Naive thymus-derived CD8-positive, alpha-beta T cell (primary cell): Measurements from ENCODE around the gene TRPC4. TPM values are rescaled to one million over a fixed set of nuclear protein-coding genes. Genes with fewer than 3 reads are reported as not detected.
"Not testable (repeated sequence)": the region's sequence is repeated elsewhere in the genome, so short reads cannot be mapped to it uniquely, and the experiment has no call there.

Source experiments
- ATAC-seq, 2 donors: fragments of 150-1000 bp; cut with Tn5 transposase in 1 of 2; sonication (Bioruptor Pico), chemical (Tn5 transposase) in 1 of 2; 1 replicate in 1 of 2; 2 replicates in 1 of 2; pipeline ENCODE4 v1.10.0; 2021; ENCODE audit warnings: mild to moderate bottlenecking in 2 of 2, moderate library complexity in 2 of 2
- POLR2A ChIA-PET: fragments of 350-600 bp; sonication (Branson Sonifier 250); formaldehyde crosslinking; loops from one replicate; lab custom pipeline; 2021; ENCODE audit warnings: antibody characterized with exemption; lab: Charles Lee
- DNase-seq, 10 donors: peaks; one replicate each; pipeline versions ENCODE4 v3.0.0 to v3.0.0-alpha.2; 2020 to 2022
- H3K27ac Mint-ChIP-seq, 10 donors: one replicate each; pipeline ENCODE4 v1.8.0; 2020 to 2022; ENCODE audit warnings: mild to moderate bottlenecking in 10 of 10, mixed read lengths in 10 of 10, moderate library complexity in 4 of 10, inconsistent platforms in 1 of 10
- H3K27me3 Mint-ChIP-seq, 5 donors: one replicate each; pipeline ENCODE4 v1.8.0; 2021 to 2022; ENCODE audit warnings: mixed read lengths in 5 of 5
- H3K36me3 Mint-ChIP-seq, 3 donors: one replicate each; pipeline ENCODE4 v1.8.0; 2020 to 2022; ENCODE audit warnings: mixed read lengths in 3 of 3, mild to moderate bottlenecking in 2 of 3, inconsistent platforms in 1 of 3
- H3K4me1 Mint-ChIP-seq, 4 donors: one replicate each; pipeline ENCODE4 v1.8.0; 2021 to 2022; ENCODE audit warnings: mixed read lengths in 4 of 4
- H3K4me3 Mint-ChIP-seq, 10 donors: one replicate each; pipeline ENCODE4 v1.8.0; 2020 to 2022; ENCODE audit warnings: mild to moderate bottlenecking in 10 of 10, mixed read lengths in 10 of 10, moderate library complexity in 6 of 10, inconsistent platforms in 1 of 10
- H3K9me3 Mint-ChIP-seq, 9 donors: one replicate each; pipeline ENCODE4 v1.8.0; 2020 to 2022; ENCODE audit warnings: mixed read lengths in 9 of 9, mild to moderate bottlenecking in 3 of 9, inconsistent platforms in 1 of 9, moderate library complexity in 1 of 9
- polyA plus RNA-seq, 3 donors: library from polyadenylated mRNA; unstranded; fragments of 300-500 nt; fragmentation: Illumina TruSeq; gene quantifications; one replicate each; pipeline ENCODE4 v1.2.3, GENCODE V29; 2021
- total RNA-seq, 8 experiments: library from RNA in 2 of 8; stranded (reverse) in 2 of 8; gene quantifications; one replicate each; pipeline ENCODE4 v1.2.3 and lab custom pipeline; 2021 to 2026

TRPC4 gene
- total and polyA plus RNA-seq, 5 experiments from 2014 or later, result not detected

- Mint-ChIP-seq H3K9me3 (peaks cover 0 to 4% (median 0%) of the 10 kb centered on the region in 9 donors), H3K27me3 (no peaks in the 10 kb centered on the region), H3K4me1 (no peaks in the 10 kb centered on the region), H3K36me3 (no peaks in the 10 kb centered on the region), H3K4me3 (no peak overlapping the region), H3K27ac (no peak overlapping the region)
- no peak for DNase-seq
- POLR2A ChIA-PET, result no interaction called here
- no peak for ATAC-seq
Observed at GRCh38 chr13:37599519-37599918, 270.1 kb downstream of the TRPC4 start.

GRCh38 chr13:37598597-37598996 is 271.0 kb downstream of the TRPC4 start, which contains the start of gene POSTN:
POSTN (minus strand) TSS chr13:37598768; CDS start chr13:37598726, 42 bp downstream.
- no peaks in the 10 kb centered on the region for H3K4me1 Mint-ChIP-seq
- no peak for DNase-seq
- H3K27ac Mint-ChIP-seq, result peak within 1 kb of the TSS in 1 of 10 donors; percentile 49
- POLR2A ChIA-PET, result no interaction called here
- no peak within 1 kb of the TSS for H3K4me3 Mint-ChIP-seq
- peaks cover 0 to 2% (median 0%) of the 10 kb centered on the region in 9 donors for H3K9me3 Mint-ChIP-seq
- no peaks in the 10 kb centered on the region for H3K36me3 Mint-ChIP-seq
- no peak for ATAC-seq
- no peaks in the 10 kb centered on the region for H3K27me3 Mint-ChIP-seq

- Mint-ChIP-seq H3K4me1 (no peaks in the 10 kb centered on the region), H3K27me3 (no peaks in the 10 kb centered on the region), H3K27ac (peak overlapping the region in 1 of 10 donors; percentile 49), H3K9me3 (peaks cover 0 to 2% (median 0%) of the 10 kb centered on the region in 9 donors), H3K4me3 (no peak overlapping the region), H3K36me3 (no peaks in the 10 kb centered on the region)
- DNase-seq (no peak), ATAC-seq (no peak)
- POLR2A ChIA-PET, result no interaction called here
Observed at GRCh38 chr13:37597477-37598025, 272.0 kb downstream of the TRPC4 start.

GRCh38 chr13:37596805-37597204 is 272.8 kb downstream of the TRPC4 start:
- no peaks in the 10 kb centered on the region for H3K4me1 Mint-ChIP-seq
- no peaks in the 10 kb centered on the region for H3K36me3 Mint-ChIP-seq
- no peak overlapping the region for H3K27ac Mint-ChIP-seq
- DNase-seq, result no peak
- H3K4me3 Mint-ChIP-seq, result no peak overlapping the region
- ATAC-seq, result no peak
- H3K9me3 Mint-ChIP-seq, result peaks cover 0 to 2% (median 0%) of the 10 kb centered on the region in 9 donors
- POLR2A ChIA-PET, result no interaction called here
- no peaks in the 10 kb centered on the region for H3K27me3 Mint-ChIP-seq

GRCh38 chr13:37595162-37595561 is 274.4 kb downstream of the TRPC4 start:
- Mint-ChIP-seq H3K27ac (no peak overlapping the region), H3K27me3 (no peaks in the 10 kb centered on the region), H3K4me3 (no peak overlapping the region), H3K4me1 (no peaks in the 10 kb centered on the region), H3K36me3 (no peaks in the 10 kb centered on the region), H3K9me3 (peaks cover 0 to 2% (median 0%) of the 10 kb centered on the region in 9 donors)
- POLR2A ChIA-PET, result no interaction called here
- no peak for DNase-seq
- no peak for ATAC-seq

- POLR2A ChIA-PET, result no interaction called here
- H3K9me3 Mint-ChIP-seq, result peaks cover 0 to 2% (median 0%) of the 10 kb centered on the region in 9 donors
- H3K36me3 Mint-ChIP-seq, result no peaks in the 10 kb centered on the region
- DNase-seq, result no peak
- no peaks in the 10 kb centered on the region for H3K4me1 Mint-ChIP-seq
- H3K27me3 Mint-ChIP-seq, result no peaks in the 10 kb centered on the region
- no peak for ATAC-seq
- no peak overlapping the region for H3K4me3 Mint-ChIP-seq
- H3K27ac Mint-ChIP-seq, result no peak overlapping the region
Observed at GRCh38 chr13:37594550-37594949, 275.0 kb downstream of the TRPC4 start.

GRCh38 chr13:37589381-37589780 is 280.2 kb downstream of the TRPC4 start:
- ATAC-seq, H3K36me3 Mint-ChIP-seq, H3K27me3 Mint-ChIP-seq, H3K4me3 Mint-ChIP-seq, POLR2A ChIA-PET, DNase-seq, H3K27ac Mint-ChIP-seq, H3K4me1 Mint-ChIP-seq: not testable (repeated sequence)
- H3K9me3 Mint-ChIP-seq, result peaks cover 0 to 11% (median 0%) of the 10 kb centered on the region in 9 donors

- POLR2A ChIA-PET, result no interaction called here
- Mint-ChIP-seq H3K27me3 (peaks cover 0 to 3% (median 0%) of the 10 kb centered on the region in 5 donors), H3K4me1 (no peaks in the 10 kb centered on the region), H3K36me3 (peaks cover 0 to 2% (median 0%) of the 10 kb centered on the region in 3 donors), H3K9me3 (peaks cover 0 to 15% (median 2%) of the 10 kb centered on the region in 9 donors), H3K4me3 (no peak overlapping the region), H3K27ac (no peak overlapping the region)
- DNase-seq (no peak), ATAC-seq (no peak)
Observed at GRCh38 chr13:37587236-37587635, 282.3 kb downstream of the TRPC4 start.
